Myocyte (in vitro differentiated cells): ENCODE results near the gene CRIP2. TPM values are rescaled to one million over a fixed set of nuclear protein-coding genes. Genes with fewer than 3 reads are reported as not detected.
A peak's percentile ranks its signal among the peaks of the same experiment; 100 is the strongest.

ENCODE experiments used
- DNase-seq: peaks from one replicate; pipeline ENCODE4 v3.0.0-alpha.2; 2012; ENCODE audit warnings: low read depth
- total RNA-seq: library from RNA; depleted of rRNA; stranded (reverse); fragments of >200 nt; gene quantifications from 2 replicates; pipeline ENCODE4 v1.2.3, GENCODE V29; 2014

The CRIP2 gene
- total RNA-seq, 1 donor from 2014 or later: 586 TPM

GRCh38 chr14:105444859-105445258 is 29.8 kb upstream of the CRIP2 start:
- no peak for DNase-seq

- DNase-seq: no peak
These were observed 29.3 kb upstream of the CRIP2 start for GRCh38 chr14:105445290-105445689.

- DNase-seq: no peak
These were observed 28.4 kb upstream of the CRIP2 start for GRCh38 chr14:105445901-105446845.

- no peak for DNase-seq
These were observed 27.6 kb upstream of the CRIP2 start for GRCh38 chr14:105446971-105447370.

GRCh38 chr14:105447651-105448640 is 26.7 kb upstream of the CRIP2 start:
- peak; percentile 74 for DNase-seq

GRCh38 chr14:105448706-105449111 is 25.9 kb upstream of the CRIP2 start:
- DNase-seq: peak; percentile 60

GRCh38 chr14:105449276-105450122 is 25.1 kb upstream of the CRIP2 start:
- no peak for DNase-seq

GRCh38 chr14:105450123-105450505 is 24.5 kb upstream of the CRIP2 start:
- DNase-seq: no peak

GRCh38 chr14:105450864-105451720 is 23.5 kb upstream of the CRIP2 start:
- DNase-seq: peak; percentile 94

- no peak for DNase-seq
These were observed 21.7 kb upstream of the CRIP2 start for GRCh38 chr14:105452963-105453362.

GRCh38 chr14:105453847-105454246 is 20.8 kb upstream of the CRIP2 start:
- DNase-seq: peak; percentile 44

GRCh38 chr14:105455086-105455640 is 19.5 kb upstream of the CRIP2 start:
- DNase-seq: no peak

- DNase-seq: no peak
These were observed 18.6 kb upstream of the CRIP2 start for GRCh38 chr14:105455766-105456660.

- DNase-seq: no peak
These were observed 17.6 kb upstream of the CRIP2 start for GRCh38 chr14:105456736-105457617.

- DNase-seq: no peak
These were observed 16.6 kb upstream of the CRIP2 start for GRCh38 chr14:105458010-105458409.

GRCh38 chr14:105458571-105458970 is 16.1 kb upstream of the CRIP2 start:
- DNase-seq: no peak

GRCh38 chr14:105460116-105460515 is 14.5 kb upstream of the CRIP2 start:
- no peak for DNase-seq
